OCI-M1 (cell line): Measurements from ENCODE around the gene ACO2.
"Not testable (repeated sequence)": the region's sequence is repeated elsewhere in the genome, so short reads cannot be mapped to it uniquely, and the experiment has no call there.

Experiments
- DNase-seq: peaks from one replicate; lab custom pipeline; 2025; lab: John Stamatoyannopoulos, UW

The ACO2 gene

GRCh38 chr22:41448189-41448808, 20.6 kb upstream of the ACO2 start:
- DNase-seq, result peak; percentile 99

- no peak for DNase-seq
Measured at GRCh38 chr22:41458161-41458728, 10.7 kb upstream of the ACO2 start.

- no peak for DNase-seq
Measured at GRCh38 chr22:41459431-41459830, 9.5 kb upstream of the ACO2 start.

- not testable (repeated sequence) for DNase-seq
Measured at GRCh38 chr22:41460071-41460470, 8.8 kb upstream of the ACO2 start.

- DNase-seq, result no peak
Measured at GRCh38 chr22:41461901-41462300, 7.0 kb upstream of the ACO2 start.

- peak; percentile 57 for DNase-seq
Measured at GRCh38 chr22:41469218-41469851, 418 bp downstream of the ACO2 start.

- no peak for DNase-seq
Measured at GRCh38 chr22:41470886-41471285, 2.0 kb downstream of the ACO2 start.

- DNase-seq, result no peak
Measured at GRCh38 chr22:41471568-41471967, 2.7 kb downstream of the ACO2 start.

- DNase-seq, result no peak
Measured at GRCh38 chr22:41474872-41475451, 6.0 kb downstream of the ACO2 start.

GRCh38 chr22:41478473-41478872, 9.6 kb downstream of the ACO2 start:
- no peak for DNase-seq

- DNase-seq, result no peak
Measured at GRCh38 chr22:41478891-41479521, 10.1 kb downstream of the ACO2 start.

- no peak for DNase-seq
Measured at GRCh38 chr22:41479671-41480396, 10.9 kb downstream of the ACO2 start.

GRCh38 chr22:41480397-41480735, 11.4 kb downstream of the ACO2 start:
- no peak for DNase-seq

GRCh38 chr22:41481131-41481830, 12.4 kb downstream of the ACO2 start:
- DNase-seq, result no peak

GRCh38 chr22:41481925-41482318, 13.0 kb downstream of the ACO2 start:
- DNase-seq, result no peak

GRCh38 chr22:41482319-41482935, 13.5 kb downstream of the ACO2 start:
- DNase-seq, result peak; percentile 56

GRCh38 chr22:41485033-41485432, 16.1 kb downstream of the ACO2 start:
- no peak for DNase-seq

- no peak for DNase-seq
Measured at GRCh38 chr22:41487037-41487935, 18.4 kb downstream of the ACO2 start.

GRCh38 chr22:41488076-41488475, 19.2 kb downstream of the ACO2 start:
- DNase-seq, result no peak
